ENCODE results near the gene UFSP1. TPM values are rescaled to one million over a fixed set of nuclear protein-coding genes. Genes with fewer than 3 reads are reported as not detected.

Gene UFSP1
- total RNA-seq, 1 experiment from 2014 or later: 6.1 TPM

- Histone ChIP-seq H3K4me3 (no peak overlapping the region), H3K27ac (no peak overlapping the region), H3K27me3 (no peaks in the 10 kb centered on the region), H3K9me3 (replicated peaks) (no peaks in the 10 kb centered on the region), H3K4me1 (peaks cover 11% of the 10 kb centered on the region; the same call in 1 of the 2 replicates), H3K36me3 (peaks cover 81% of the 10 kb centered on the region)
- DNase-seq: no peak
Observed at GRCh38 chr7:100878685-100879084, 10.8 kb downstream of the UFSP1 start.

DNA sequence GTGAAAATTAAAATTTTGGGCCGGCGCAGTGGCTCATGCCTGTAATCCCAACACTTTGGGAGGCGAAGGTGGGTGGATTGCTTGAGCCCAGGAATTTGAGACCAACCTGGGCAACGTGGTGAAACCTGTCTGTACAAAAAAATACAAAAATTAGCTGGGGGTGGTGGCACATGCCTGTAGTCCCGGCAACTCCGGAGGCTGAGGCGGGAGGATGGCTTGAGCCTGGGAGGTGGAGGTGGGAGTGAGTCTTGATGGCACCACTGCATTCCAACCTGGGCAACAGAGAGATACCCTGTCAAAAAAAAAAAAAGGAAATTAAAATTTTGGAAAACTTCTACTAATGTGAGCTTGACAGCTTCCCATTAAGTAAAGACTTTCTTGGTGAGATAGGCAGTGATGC is 11.5 kb downstream of the UFSP1 start:
- no peak overlapping the region for H3K27ac ChIP-seq
- H3K4me1 ChIP-seq: peaks cover 11% of the 10 kb centered on the region; the same call in 1 of the 2 replicates
- peaks cover 81% of the 10 kb centered on the region for H3K36me3 ChIP-seq
- no peak for DNase-seq
- H3K9me3 ChIP-seq (replicated peaks): no peaks in the 10 kb centered on the region
- H3K4me3 ChIP-seq: no peak overlapping the region
- H3K27me3 ChIP-seq: no peaks in the 10 kb centered on the region

DNA sequence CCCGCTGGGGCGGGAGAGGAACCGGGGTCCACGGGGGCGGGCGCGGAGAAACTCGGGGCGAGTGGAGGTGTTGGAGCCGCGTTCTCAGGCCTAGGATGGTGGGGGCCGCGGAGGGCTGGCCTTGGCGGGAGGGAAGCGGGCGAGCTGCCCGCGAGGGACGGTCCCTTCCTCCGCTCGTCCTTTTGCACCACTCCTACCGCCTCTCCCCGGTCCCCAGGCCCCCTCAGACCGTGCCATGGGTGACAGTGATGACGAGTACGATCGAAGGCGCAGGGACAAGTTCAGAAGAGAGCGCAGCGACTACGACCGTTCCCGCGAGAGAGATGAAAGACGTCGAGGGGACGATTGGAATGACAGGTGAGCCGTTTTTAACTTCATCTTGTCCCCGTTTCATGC is 14.2 kb downstream of the UFSP1 start:
- peak in 1 of 2 experiments; percentile 37 for DNase-seq
- Histone ChIP-seq H3K36me3 (peaks cover 68% of the 10 kb centered on the region), H3K27me3 (no peaks in the 10 kb centered on the region), H3K9me3 (replicated peaks) (no peaks in the 10 kb centered on the region), H3K27ac (peak overlapping the region; percentile 90), H3K4me1 (peaks cover 11% of the 10 kb centered on the region; the same call in 1 of the 2 replicates), H3K4me3 (peak overlapping the region; percentile 72)

GRCh38 chr7:100874577-100875355 is 14.7 kb downstream of the UFSP1 start, which contains the start of gene SRRT:
Gene SRRT (plus strand): TSS chr7:100875103. CDS start chr7:100875591, 488 bp downstream.
- DNase-seq: peak; percentile 99
- H3K4me3 ChIP-seq: peak within 1 kb of the TSS; percentile 72
- H3K27ac ChIP-seq: peak within 1 kb of the TSS; percentile 90
- H3K36me3 ChIP-seq: peaks cover 63% of the 10 kb centered on the region
- H3K4me1 ChIP-seq: peaks cover 11% of the 10 kb centered on the region; the same call in 1 of the 2 replicates
- H3K9me3 ChIP-seq (replicated peaks): no peaks in the 10 kb centered on the region
- H3K27me3 ChIP-seq: no peaks in the 10 kb centered on the region

GRCh38 chr7:100874300-100874576 is 15.3 kb downstream of the UFSP1 start:
- no peaks in the 10 kb centered on the region for H3K27me3 ChIP-seq
- H3K36me3 ChIP-seq: peaks cover 59% of the 10 kb centered on the region
- H3K9me3 ChIP-seq (replicated peaks): no peaks in the 10 kb centered on the region
- DNase-seq: no peak
- H3K4me1 ChIP-seq: peaks cover 11% of the 10 kb centered on the region; the same call in 1 of the 2 replicates
- H3K4me3 ChIP-seq: peak overlapping the region; percentile 72
- H3K27ac ChIP-seq: peak overlapping the region; percentile 90

- no peak for DNase-seq
- Histone ChIP-seq H3K27me3 (no peaks in the 10 kb centered on the region), H3K36me3 (peaks cover 54% of the 10 kb centered on the region), H3K27ac (peak overlapping the region; percentile 90), H3K4me3 (peak overlapping the region; percentile 72), H3K9me3 (replicated peaks) (no peaks in the 10 kb centered on the region), H3K4me1 (peaks cover 11% of the 10 kb centered on the region; the same call in 1 of the 2 replicates)
Observed at GRCh38 chr7:100873599-100874299, 15.8 kb downstream of the UFSP1 start.

DNA sequence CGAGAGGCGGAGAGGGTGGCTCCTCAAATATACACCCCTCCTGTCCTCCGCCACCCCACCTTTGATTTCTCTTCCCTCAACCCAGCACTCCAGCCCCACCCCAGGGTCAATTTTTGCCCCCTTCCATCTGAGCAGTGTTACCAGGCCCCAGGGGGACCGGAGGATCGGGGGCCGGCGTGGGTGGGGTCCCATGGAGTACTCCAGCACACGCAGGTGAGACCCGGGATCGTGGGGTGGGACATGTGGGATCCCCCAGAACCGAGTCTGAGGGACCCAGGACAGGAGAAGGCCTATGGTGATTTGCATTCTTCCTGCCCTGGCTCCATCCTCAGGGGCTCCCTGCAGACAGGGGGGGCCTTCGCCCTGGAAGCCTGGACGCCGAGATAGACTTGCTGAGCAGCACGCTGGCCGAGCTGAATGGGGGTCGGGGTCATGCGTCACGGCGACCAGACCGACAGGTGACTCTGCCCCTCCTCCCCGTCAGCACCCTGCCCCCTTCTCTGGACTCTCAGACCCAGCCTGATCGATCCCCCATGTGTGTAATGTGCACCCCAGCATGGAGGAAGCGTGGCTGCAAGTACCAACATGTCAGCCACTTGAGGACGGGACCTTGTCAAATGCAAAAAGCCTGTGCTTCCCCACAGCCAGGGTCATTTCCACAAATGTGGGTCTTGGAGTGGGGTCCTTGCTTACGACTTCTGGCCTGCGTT is 21.6 kb downstream of the UFSP1 start:
- Histone ChIP-seq H3K27me3 (no peaks in the 10 kb centered on the region), H3K4me1 (peaks cover 15% of the 10 kb centered on the region), H3K9me3 (replicated peaks) (no peaks in the 10 kb centered on the region), H3K27ac (peak overlapping the region; percentile 96), H3K4me3 (peak overlapping the region; percentile 99), H3K36me3 (peaks cover 14% of the 10 kb centered on the region)
- no peak for DNase-seq

GRCh38 chr7:100867040-100867775 is 22.3 kb downstream of the UFSP1 start, which contains the start of gene TRIP6:
Gene TRIP6 (plus strand): TSS chr7:100867387. CDS start chr7:100867498, 111 bp downstream.
- Histone ChIP-seq H3K4me3 (peak within 1 kb of the TSS; percentile 99), H3K27me3 (no peaks in the 10 kb centered on the region), H3K9me3 (replicated peaks) (no peaks in the 10 kb centered on the region), H3K36me3 (peaks cover 11% of the 10 kb centered on the region), H3K27ac (peak within 1 kb of the TSS; percentile 96), H3K4me1 (peaks cover 19% of the 10 kb centered on the region)
- DNase-seq: peak; percentile 94

DNA sequence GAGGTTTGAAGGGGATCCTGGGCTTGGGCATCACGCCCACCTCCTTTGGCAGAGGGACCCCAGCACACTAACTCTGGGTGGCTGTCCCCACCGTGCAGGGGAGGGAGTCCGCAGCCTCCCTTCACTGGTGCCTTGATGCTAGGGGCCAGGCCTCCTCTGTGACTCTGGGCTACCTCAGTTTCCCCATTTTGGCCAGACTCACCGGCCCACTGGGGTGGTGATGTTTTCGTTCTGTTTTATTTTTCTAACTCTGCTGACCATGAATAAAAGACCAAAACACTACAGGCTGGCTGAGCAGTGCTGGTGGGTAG is 22.8 kb downstream of the UFSP1 start:
- Histone ChIP-seq H3K4me1 (peaks cover 19% of the 10 kb centered on the region), H3K27ac (peak overlapping the region; percentile 96), H3K9me3 (replicated peaks) (no peaks in the 10 kb centered on the region), H3K4me3 (peak overlapping the region; percentile 99), H3K27me3 (no peaks in the 10 kb centered on the region), H3K36me3 (peaks cover 10% of the 10 kb centered on the region)
- no peak for DNase-seq

GRCh38 chr7:100865938-100866728 is 23.4 kb downstream of the UFSP1 start:
- Histone ChIP-seq H3K27me3 (no peaks in the 10 kb centered on the region), H3K4me1 (peaks cover 19% of the 10 kb centered on the region), H3K36me3 (peaks cover 6% of the 10 kb centered on the region), H3K27ac (peak overlapping the region; percentile 96), H3K4me3 (peak overlapping the region; percentile 99), H3K9me3 (replicated peaks) (no peaks in the 10 kb centered on the region)
- no peak for DNase-seq

DNA sequence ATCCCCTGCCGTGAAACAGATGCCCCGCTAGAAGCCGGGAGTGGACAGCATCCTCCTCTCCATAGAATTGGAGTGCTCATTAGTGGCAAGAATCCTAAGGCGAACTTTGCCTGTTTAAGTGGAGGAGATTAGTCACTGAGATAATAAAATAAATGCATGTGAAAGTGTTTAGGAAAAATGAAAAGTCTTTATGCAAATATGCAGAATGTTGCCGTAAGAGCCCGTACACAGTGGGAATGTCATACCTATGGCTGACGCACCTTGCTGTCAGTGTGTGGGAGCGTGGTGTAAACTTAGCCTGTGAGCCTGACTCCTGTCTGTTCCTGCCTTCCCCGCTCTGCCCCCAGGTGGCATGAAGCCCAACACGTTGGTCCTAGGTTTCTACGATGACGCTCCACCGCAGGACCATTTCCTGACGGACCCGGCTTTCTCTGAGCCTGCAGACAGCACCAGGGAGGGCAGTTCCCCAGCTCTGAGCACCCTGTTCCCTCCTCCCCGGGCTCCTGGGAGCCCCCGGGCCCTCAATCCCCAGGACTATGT is 24.1 kb downstream of the UFSP1 start:
- Histone ChIP-seq H3K36me3 (peaks cover 5% of the 10 kb centered on the region; the same call in 1 of the 2 replicates), H3K4me1 (peaks cover 19% of the 10 kb centered on the region), H3K27ac (no peak overlapping the region), H3K4me3 (no peak overlapping the region), H3K27me3 (no peaks in the 10 kb centered on the region), H3K9me3 (replicated peaks) (no peaks in the 10 kb centered on the region)
- no peak for DNase-seq

DNA sequence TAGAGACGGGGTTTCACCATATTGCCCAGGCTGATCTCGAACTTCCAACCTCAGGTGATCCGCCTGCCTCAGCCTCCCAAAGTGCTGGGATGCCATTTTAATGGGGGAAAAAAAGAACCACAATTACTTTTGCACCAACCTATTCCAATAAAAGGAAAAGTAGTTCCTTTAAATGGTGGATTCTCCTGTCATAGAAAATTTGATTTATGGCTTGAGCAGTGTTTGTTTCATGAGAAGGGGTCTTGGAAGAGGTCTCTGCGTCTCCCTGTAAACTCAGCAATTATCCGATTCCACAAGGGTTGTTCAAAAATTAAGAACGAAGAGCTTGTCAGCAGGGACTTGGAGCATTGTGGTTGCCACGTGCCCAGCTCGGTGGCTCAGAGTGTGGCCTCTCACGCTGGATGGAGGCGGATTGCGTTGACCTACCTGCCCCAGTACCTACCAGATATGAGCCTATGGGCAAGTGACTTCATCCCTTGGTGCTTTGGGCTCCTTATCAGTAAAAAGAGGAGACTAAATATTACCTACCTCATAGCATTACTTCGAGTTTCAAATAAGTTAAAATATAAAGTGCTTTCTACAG is 25.2 kb downstream of the UFSP1 start:
- no peaks in the 10 kb centered on the region for H3K9me3 ChIP-seq (replicated peaks)
- no peaks in the 10 kb centered on the region for H3K27me3 ChIP-seq
- H3K36me3 ChIP-seq: peaks cover 9% of the 10 kb centered on the region
- H3K4me3 ChIP-seq: no peak overlapping the region
- H3K4me1 ChIP-seq: peaks cover 19% of the 10 kb centered on the region
- H3K27ac ChIP-seq: no peak overlapping the region
- DNase-seq: no peak

- Histone ChIP-seq H3K4me1 (peaks cover 18% of the 10 kb centered on the region), H3K9me3 (replicated peaks) (no peaks in the 10 kb centered on the region), H3K36me3 (peaks cover 7% of the 10 kb centered on the region), H3K27ac (peak overlapping the region; percentile 43), H3K4me3 (no peak overlapping the region), H3K27me3 (no peaks in the 10 kb centered on the region)
- DNase-seq: peak; percentile 69 to 81
Observed at GRCh38 chr7:100863406-100863950, 26.0 kb downstream of the UFSP1 start.
